ENCODE results near the gene LIMS1.
A peak's percentile ranks its signal among the peaks of the same experiment; 100 is the strongest.
"Not testable (repeated sequence)": the region's sequence is repeated elsewhere in the genome, so short reads cannot be mapped to it uniquely, and the experiment has no call there.

LIMS1 gene

GRCh38 chr2:108670282-108670681, 136.0 kb downstream of the LIMS1 start:
- not testable (repeated sequence) for DNase-seq

- not testable (repeated sequence) for DNase-seq
Observed at GRCh38 chr2:108672200-108672805, 138.0 kb downstream of the LIMS1 start.

GRCh38 chr2:108676522-108676921, 142.3 kb downstream of the LIMS1 start:
- not testable (repeated sequence) for DNase-seq

- not testable (repeated sequence) for DNase-seq
Observed at GRCh38 chr2:108677239-108677744, 143.0 kb downstream of the LIMS1 start.

GRCh38 chr2:108678198-108678651, 144.0 kb downstream of the LIMS1 start:
- not testable (repeated sequence) for DNase-seq

- not testable (repeated sequence) for DNase-seq
Observed at GRCh38 chr2:108680805-108681204, 146.5 kb downstream of the LIMS1 start.

GRCh38 chr2:108688818-108689756, 154.8 kb downstream of the LIMS1 start:
- not testable (repeated sequence) for DNase-seq

- not testable (repeated sequence) for DNase-seq
Observed at GRCh38 chr2:108690001-108690400, 155.7 kb downstream of the LIMS1 start.

GRCh38 chr2:108691447-108691846, 157.2 kb downstream of the LIMS1 start:
- DNase-seq = no peak

- DNase-seq = no peak
Observed at GRCh38 chr2:108701208-108701607, 166.9 kb downstream of the LIMS1 start.

- DNase-seq = no peak
Observed at GRCh38 chr2:108701806-108702205, 167.5 kb downstream of the LIMS1 start.

- DNase-seq = no peak
Observed at GRCh38 chr2:108704871-108705270, 170.6 kb downstream of the LIMS1 start.

GRCh38 chr2:108707300-108707699, 173.0 kb downstream of the LIMS1 start:
- DNase-seq = no peak

- not testable (repeated sequence) for DNase-seq
Observed at GRCh38 chr2:108716971-108717370, 182.7 kb downstream of the LIMS1 start.

GRCh38 chr2:108719149-108720044, 185.1 kb downstream of the LIMS1 start, which contains the start of gene RANBP2:
Gene RANBP2 (plus strand): TSS chr2:108719482. CDS start chr2:108719607, 125 bp downstream.
- peak; percentile 80 to 97 (median 91) for DNase-seq

GRCh38 chr2:108726048-108726447, 191.8 kb downstream of the LIMS1 start:
- not testable (repeated sequence) for DNase-seq

- DNase-seq = not testable (repeated sequence)
Observed at GRCh38 chr2:108734656-108735055, 200.4 kb downstream of the LIMS1 start.
